K562 (cell line): ENCODE results near the gene COL9A3. TPM values are rescaled to one million over a fixed set of nuclear protein-coding genes. Genes with fewer than 3 reads are reported as not detected.

Source experiments
- ATAC-seq: fragments of 200-7000 bp; cut with Tn5 transposase; 3 replicates; pipeline ENCODE4 v1.9.1; 2020; ENCODE audit warnings: moderate library complexity
- BruUV-seq: library from RNA; stranded (reverse); fragments of 400-500 nt; replicated peaks from 2 replicates; lab custom pipeline; 2021; lab: Mats Ljungman, UMichigan
- CTCF ChIA-PET: fragments of 300-600 bp; formaldehyde crosslinking; extraction: SDS; loops from one replicate; lab custom pipeline; 2021; ENCODE audit warnings: low intra/inter-chr PET ratio; lab: Yijun Ruan, JAX
- POLR2A ChIA-PET: fragments of 300-600, 350-650 bp; sonication (Branson Sonifier 250); formaldehyde crosslinking; extraction: SDS; loops from one replicate; lab custom pipeline; 2021; ENCODE audit warnings: antibody characterized with exemption, inconsistent platforms; lab: Yijun Ruan, JAX
- DNase-seq, 4 experiments: peaks; one replicate each; pipeline versions ENCODE4 v3.0.0 to v3.0.0-alpha.2; 2011 to 2018; ENCODE audit warnings: low spot score in 3 of 4, mixed read lengths in 3 of 4; ENCODE audit errors: extremely low read depth in 1 of 4
- FAIRE-seq: peaks from 2 replicates; lab custom pipeline; 2011; peaks lifted over from hg19 to GRCh38; lab: Jason Lieb, UNC
- H2AFZ ChIP-seq: 2 replicates; pipeline ENCODE4 v1.6.0; 2011; ENCODE audit warnings: low read depth, low read length, control low read depth, inconsistent platforms
- H3K27ac ChIP-seq: fragments of 200-600 bp; 3 replicates; pipeline ENCODE4 v1.8.0; 2011; ENCODE audit warnings: low read depth, mild to moderate bottlenecking, control low read depth, inconsistent platforms, low read length, moderate library complexity, mixed read lengths; ENCODE audit errors: extremely low read depth
- H3K27me3 ChIP-seq, 2 experiments: fragments of 300-600 bp in 1 of 2; 2 replicates in 1 of 2; 3 replicates in 1 of 2; pipeline versions ENCODE4 v1.6.0 to v1.8.0; 2011; ENCODE audit warnings: inconsistent platforms in 2 of 2, low read length in 2 of 2, mild to moderate bottlenecking in 1 of 2, mixed read lengths in 1 of 2, moderate library complexity in 1 of 2; ENCODE audit not compliant: control insufficient read depth in 2 of 2, insufficient read depth in 2 of 2
- H3K36me3 ChIP-seq: fragments of 300-600 bp; 3 replicates; pipeline ENCODE4 v1.8.0; 2011; ENCODE audit warnings: mild to moderate bottlenecking, low read length, inconsistent platforms; ENCODE audit not compliant: control insufficient read depth, insufficient read depth
- H3K4me1 ChIP-seq, 2 experiments: fragments of 200-600 bp in 1 of 2; replicated peaks in 1 of 2; 2 replicates in 1 of 2; 3 replicates in 1 of 2; pipeline versions ENCODE4 v1.5.1 to v1.8.0; 2011; ENCODE audit warnings: inconsistent platforms in 2 of 2, low read length in 2 of 2, mild to moderate bottlenecking in 1 of 2, mixed read lengths in 1 of 2, moderate library complexity in 1 of 2; ENCODE audit not compliant: control insufficient read depth in 2 of 2, insufficient read depth in 2 of 2
- H3K4me2 ChIP-seq: 2 replicates; pipeline ENCODE4 v1.6.1; 2011; ENCODE audit warnings: low read length, control low read depth, inconsistent platforms, mixed read lengths; ENCODE audit not compliant: insufficient read depth
- H3K4me3 ChIP-seq: fragments of 200-600 bp; sonication (generic), shearing (Covaris generic); 2 replicates; pipeline ENCODE4 v1.5.1; 2016; ENCODE audit warnings: control low read depth, inconsistent platforms
- H3K79me2 ChIP-seq: fragments of 200-600 bp; 3 replicates; pipeline ENCODE4 v1.8.0; 2011; ENCODE audit warnings: low read length, inconsistent platforms; ENCODE audit not compliant: control insufficient read depth, insufficient read depth
- H3K9ac ChIP-seq, 2 experiments: 2 replicates each; pipeline versions ENCODE4 v1.6.0 to v1.6.1; 2011; ENCODE audit warnings: low read depth in 2 of 2, low read length in 2 of 2, control low read depth in 1 of 2, inconsistent platforms in 1 of 2, mild to moderate bottlenecking in 1 of 2, mixed read lengths in 1 of 2; ENCODE audit not compliant: insufficient read depth in 1 of 2
- H3K9me1 ChIP-seq: one replicate; pipeline ENCODE4 v1.6.0; 2011; ENCODE audit warnings: inconsistent platforms, mild to moderate bottlenecking, low read length, moderate library complexity; ENCODE audit not compliant: control insufficient read depth, insufficient read depth
- H3K9me3 ChIP-seq: replicated peaks from 2 replicates; pipeline ENCODE4 v1.5.1; 2011; ENCODE audit warnings: low read depth, low read length, inconsistent platforms; ENCODE audit not compliant: control insufficient read depth, insufficient read depth
- H4K20me1 ChIP-seq: replicated peaks from 2 replicates; pipeline ENCODE4 v1.6.1; 2011; ENCODE audit warnings: low read length, inconsistent platforms, mixed read lengths; ENCODE audit not compliant: control insufficient read depth, insufficient read depth
- BACH1 ChIP-seq: fragments of 200-800 bp; sonication (Bioruptor generic); IDR thresholded peaks from 2 replicates; pipeline ENCODE4 v1.6.1; 2016; ENCODE audit warnings: missing genetic modification characterization, missing compliant biosample characterization
- BRCA1 ChIP-seq, 2 experiments: fragments of 450-650 bp in 1 of 2; sonication (generic) in 1 of 2; formaldehyde crosslinking in 1 of 2; IDR thresholded peaks; 2 replicates each; pipeline versions ENCODE4 v1.5.0 to v1.6.1; 2017 to 2020; ENCODE audit warnings: mild to moderate bottlenecking in 1 of 2, missing genetic modification reagents in 1 of 2
- CBFA2T3 ChIP-seq: fragments of 450-650 bp; IDR thresholded peaks from 2 replicates; pipeline ENCODE4 v1.6.1; 2017
- CHD4 ChIP-seq: fragments of 200-600 bp; sonication (generic); IDR thresholded peaks from 3 replicates; pipeline ENCODE4 v1.6.1; 2012; ENCODE audit warnings: low read depth, mild to moderate bottlenecking, mixed read lengths, low read length, inconsistent platforms; ENCODE audit not compliant: insufficient read depth, insufficient replicate concordance, poor library complexity, severe bottlenecking
- GTF2F1 ChIP-seq: IDR thresholded peaks from 2 replicates; pipeline ENCODE4 v1.6.1; 2011; ENCODE audit warnings: low read depth, low read length, improper control_type of control experiment
- HOMEZ ChIP-seq: fragments of 250-450 bp; sonication (Bioruptor Pico); IDR thresholded peaks from 2 replicates; pipeline ENCODE4 v1.4.0; 2020; ENCODE audit warnings: mild to moderate bottlenecking, moderate library complexity
- MTA2 ChIP-seq: fragments of 450-650 bp; IDR thresholded peaks from 2 replicates; pipeline ENCODE4 v1.6.1; 2016; ENCODE audit warnings: low read depth
- MXI1 ChIP-seq: IDR thresholded peaks from 2 replicates; pipeline ENCODE4 v1.6.1; 2011; ENCODE audit warnings: low read depth, mild to moderate bottlenecking, improper control_type of control experiment, low read length
- SMARCA5 ChIP-seq: fragments of 450-650 bp; IDR thresholded peaks from 2 replicates; pipeline ENCODE4 v1.6.1; 2016
- TFAM ChIP-seq: fragments of 250-450 bp; sonication (Bioruptor Pico); conservative IDR thresholded peaks from 2 replicates; pipeline ENCODE4 v1.5.0; 2021; ENCODE audit warnings: mild to moderate bottlenecking, moderate library complexity
- VEZF1 ChIP-seq: fragments of 200-800 bp; sonication (Bioruptor generic); IDR thresholded peaks from 2 replicates; pipeline ENCODE4 v1.6.1; 2017; ENCODE audit warnings: missing genetic modification characterization, missing compliant biosample characterization
- ZNF592 ChIP-seq: fragments of 450-650 bp; IDR thresholded peaks from 2 replicates; pipeline ENCODE4 v1.6.1; 2017; ENCODE audit warnings: antibody characterized with exemption, mild to moderate bottlenecking
- WGBS: fragments of 100-300 bp; shearing (Covaris generic); methylation state at CpG from one replicate; pipeline ENCODE4 v1.1.6; 2016; ENCODE audit warnings: low coverage, mixed read lengths; ENCODE audit not compliant: insufficient coverage; ENCODE audit errors: missing lambda C conversion rate; 5-methylcytosine and 5-hydroxymethylcytosine counted together
- in situ Hi-C: fragments of 300-500 bp; cut with MboI; formaldehyde crosslinking; loops from 4 replicates; pipeline ENCODE4 v1.15.0; 2018; ENCODE audit warnings: inconsistent platforms, mixed read lengths
- intact Hi-C: fragments of 100-400 bp; cut with micrococcal nuclease; formaldehyde crosslinking; loops from 2 replicates; pipeline ENCODE4 v1.14.2; 2022
- polyA plus RNA-seq, 8 experiments: library from polyadenylated mRNA; depleted of rRNA in 4 of 8; stranded (reverse) in 5 of 8; unstranded in 3 of 8; fragments of >200 nt; fragmentation: Nextera tagmentation in 2 of 8; fragmentation: Illumina TruSeq in 1 of 8; extraction: Ambion mirVana in 2 of 8; extraction: Trizol in 1 of 8; gene quantifications; 2 replicates each; pipeline versions ENCODE4 v1.2.1 to v1.2.3, GENCODE V29; 2011 to 2014; ENCODE audit warnings: inconsistent platforms in 1 of 8, missing spikeins in 1 of 8
- total RNA-seq, 7 experiments: library from RNA; depleted of rRNA in 6 of 7; stranded (reverse); fragments of >200 nt in 6 of 7; fragmentation: Illumina TruSeq in 2 of 7; extraction: Trizol in 2 of 7; gene quantifications; 2 replicates each; pipeline versions ENCODE4 v1.2.1 to v1.2.3, GENCODE V29; 2011 to 2021; ENCODE audit warnings: low replicate concordance in 1 of 7

Gene COL9A3
- total and polyA plus RNA-seq, 9 of the 15 experiments (the other 6 are each of a cell fraction or from before 2014, with no cell fraction given) = 0.14 to 3.6 (median 0.88) TPM; not detected in 1

- H4K20me1 ChIP-seq = peaks cover 9% of the 10 kb centered on the region; the same call in 1 of the 2 replicates
- no peak overlapping the region for H3K4me2 ChIP-seq
- no peak overlapping the region for H3K4me3 ChIP-seq
- H3K9ac ChIP-seq = peak overlapping the region in 1 of 2 experiments; percentile 77; a peak in 2 of 4 replicates
- CTCF ChIA-PET = interaction anchor here (0.9 to 2.7 kb wide), 3 partner anchors 15 to 186 kb away, joined by 4 to 18 read pairs (median 7); no protein-coding TSS in a partner anchor
- H3K9me3 ChIP-seq = no peaks in the 10 kb centered on the region
- H3K79me2 ChIP-seq = no peaks in the 10 kb centered on the region
- ATAC-seq (peak; percentile 89), DNase-seq (peak; percentile 80 to 95 (median 88)), FAIRE-seq (peak; percentile 100)
- in situ Hi-C loops = loop anchor here (10.0 kb wide), 1 partner anchor 192 kb away; no protein-coding TSS in a partner anchor
- WGBS = 48% methylated on average over 21 of the region's 24 CpGs
- H3K27me3 ChIP-seq = no peaks in the 10 kb centered on the region
- H3K4me1 ChIP-seq = peaks cover 12 to 100% of the 10 kb centered on the region in 2 experiments
- H3K9me1 ChIP-seq = no peaks in the 10 kb centered on the region
- peak overlapping the region; percentile 55 for H2AFZ ChIP-seq
- no TSS peak for BruUV-seq
- intact Hi-C loops = loop anchor here (1.0 to 10.0 kb wide), 5 partner anchors 24 to 186 kb away; no protein-coding TSS in a partner anchor
- peak overlapping the region; percentile 41; the same call in 1 of the 3 replicates for H3K27ac ChIP-seq
- H3K36me3 ChIP-seq = no peaks in the 10 kb centered on the region
- POLR2A ChIA-PET = interaction anchor here (0.5 to 1.5 kb wide), 10 partner anchors 10 to 651 kb away, joined by 3 to 6 read pairs (median 3); partner anchors contain the start of gene GID8
- TF ChIP-seq ZNF592 = no peak
- TF ChIP-seq MXI1 = no peak
- no peak for TF ChIP-seq MTA2
- TF ChIP-seq GTF2F1 = 0 out of 2 replicates have a peak, but pooled peaks have one; percentile 29
- no peak for TF ChIP-seq BRCA1 (IDR thresholded peaks at IDR 0.05)
- no peak for TF ChIP-seq BRCA1 (CRISPR knock-in tag; IDR thresholded peaks at IDR 0.05)
- no peak for TF ChIP-seq TFAM (CRISPR knock-in tag)
- TF ChIP-seq CHD4 = no peak
- TF ChIP-seq BACH1 (tag) = no peak
- TF ChIP-seq VEZF1 (CRISPR knock-in tag) = peak; percentile 68
- TF ChIP-seq CBFA2T3 = peak; percentile 41
- TF ChIP-seq SMARCA5 = peak; percentile 92
- TF ChIP-seq HOMEZ (CRISPR knock-in tag) = no peak
Observed at GRCh38 chr20:62822788-62823651, 6.2 kb downstream of the COL9A3 start.
